HG03139 (cell line): ENCODE data around the gene SLC43A1.

Source experiments
- ATAC-seq: cut with Tn5 transposase; IDR thresholded peaks from one replicate; pipeline ENCODE4 v1.9.1; 2021; ENCODE audit not compliant: unreplicated experiment

Gene SLC43A1

GRCh38 chr11:57498540-57498939, 17.0 kb downstream of the SLC43A1 start:
- no peak for ATAC-seq

DNA sequence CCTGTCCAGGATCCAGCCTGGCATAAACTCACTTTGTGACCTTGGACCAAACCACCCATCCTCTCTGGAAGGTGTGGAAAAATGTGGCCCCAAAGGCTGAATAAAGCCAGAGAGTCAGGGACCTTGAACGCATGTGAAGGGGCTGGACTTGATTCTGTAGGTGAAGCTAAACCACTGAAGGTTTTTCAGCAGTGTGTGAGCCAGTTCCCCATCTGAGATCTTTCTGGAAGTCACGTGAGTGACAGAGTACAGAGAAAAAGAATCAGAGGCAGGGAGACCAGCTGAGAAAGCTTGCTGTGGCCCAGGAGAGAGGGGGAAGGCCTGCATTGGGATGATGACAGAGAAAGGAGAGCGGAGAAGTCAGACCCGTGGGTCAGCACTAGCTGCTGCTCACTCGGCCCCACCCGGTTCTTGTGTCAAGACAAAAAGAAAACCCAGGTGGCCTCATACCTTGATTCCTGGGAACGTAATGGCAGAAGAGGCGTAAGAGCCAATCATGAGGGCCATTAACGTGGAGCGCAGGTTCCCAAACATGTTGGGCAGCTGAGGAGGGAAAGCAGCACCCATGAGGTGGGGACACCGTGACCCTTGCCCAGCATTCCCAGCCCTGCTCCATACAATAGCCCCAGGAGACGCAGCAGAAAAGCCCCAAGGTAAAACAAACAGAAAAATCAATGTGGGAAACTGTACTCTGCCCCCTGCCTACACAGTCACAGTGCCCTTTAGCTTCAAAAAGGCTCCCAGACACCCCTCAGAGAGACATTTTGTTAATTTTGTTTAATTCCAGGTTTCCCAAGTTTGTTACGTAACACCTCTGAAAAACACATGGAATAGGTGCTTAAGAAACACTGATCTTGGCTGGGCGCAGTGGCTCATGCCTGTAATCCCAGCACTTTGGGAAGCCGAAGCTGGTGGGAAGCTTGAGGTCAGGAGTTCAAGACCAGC, 17.9 kb downstream of the SLC43A1 start:
- ATAC-seq: no peak

- ATAC-seq: no peak
Measured at GRCh38 chr11:57496109-57496820, 19.2 kb downstream of the SLC43A1 start.

GRCh38 chr11:57493507-57494503, 21.7 kb downstream of the SLC43A1 start:
- peak; percentile 60 for ATAC-seq

DNA sequence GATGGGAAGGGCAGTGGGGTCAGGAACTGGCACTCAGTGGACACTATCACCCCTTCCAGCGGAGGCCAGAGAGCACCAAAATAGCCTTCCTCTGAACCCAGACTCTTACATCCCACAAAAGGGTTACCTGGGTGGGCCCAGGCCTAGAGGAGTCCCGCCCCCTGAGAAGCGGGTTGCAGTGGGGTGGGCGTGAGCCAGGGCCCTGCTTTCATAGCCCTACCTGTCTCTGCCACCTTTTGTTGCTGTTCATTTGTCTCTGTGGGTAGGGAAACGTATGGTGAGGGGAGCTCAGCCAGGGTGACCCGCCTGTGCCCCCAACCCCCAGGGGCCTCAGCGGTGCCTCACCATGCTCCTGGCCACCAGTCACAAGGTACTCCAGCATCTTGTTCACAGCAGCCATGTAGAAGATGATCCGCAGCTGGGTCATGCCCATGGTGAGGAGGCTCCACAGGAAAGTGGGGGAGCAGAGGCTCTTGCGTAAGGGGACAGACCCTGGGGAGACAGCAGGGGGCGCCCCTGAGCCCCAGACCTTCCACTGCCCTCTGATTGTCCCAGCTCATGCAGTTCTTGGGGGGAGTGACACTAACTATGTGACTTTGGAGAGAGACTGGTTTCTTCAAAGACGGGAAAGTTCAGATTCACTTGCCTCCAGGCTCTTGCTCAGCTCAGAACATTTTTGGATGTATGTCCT, 24.0 kb downstream of the SLC43A1 start:
- ATAC-seq: no peak

DNA sequence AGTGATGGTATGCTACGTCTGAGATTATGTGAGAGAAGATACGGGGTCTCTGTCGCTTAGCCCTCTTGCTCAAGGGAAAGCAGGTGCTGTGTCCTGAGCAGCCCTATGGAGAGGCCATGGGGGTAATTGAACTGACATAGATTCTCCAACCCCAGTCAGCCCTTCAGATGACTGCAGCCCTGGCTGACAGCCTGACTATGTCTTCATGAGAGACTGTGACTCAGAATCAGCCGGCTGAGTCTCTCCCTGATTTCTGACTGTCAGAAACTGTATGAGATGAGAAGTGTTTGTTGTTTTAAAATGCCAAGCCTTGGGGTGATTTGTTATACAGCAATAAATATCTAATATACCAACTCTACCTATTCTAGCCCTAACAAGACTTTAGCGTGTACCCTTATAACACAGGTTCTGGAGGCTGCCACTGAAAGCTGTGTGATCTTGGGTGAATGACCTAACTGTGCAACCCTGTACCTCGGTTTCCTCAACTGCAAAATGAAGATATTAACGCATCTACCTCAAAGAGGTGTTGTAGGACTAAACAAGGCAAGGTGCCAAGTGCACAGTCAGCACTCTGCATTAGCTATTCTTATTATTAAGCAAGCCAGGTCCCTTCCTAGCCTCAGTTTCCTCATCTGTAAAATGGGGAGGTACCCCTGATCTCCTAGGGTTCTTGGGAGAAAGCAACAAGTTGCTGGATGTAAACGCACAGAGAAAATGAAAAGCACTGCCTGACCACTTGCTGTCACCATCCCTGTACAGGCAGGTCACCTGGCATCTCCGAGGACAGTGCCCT, 24.9 kb downstream of the SLC43A1 start:
- no peak for ATAC-seq

DNA sequence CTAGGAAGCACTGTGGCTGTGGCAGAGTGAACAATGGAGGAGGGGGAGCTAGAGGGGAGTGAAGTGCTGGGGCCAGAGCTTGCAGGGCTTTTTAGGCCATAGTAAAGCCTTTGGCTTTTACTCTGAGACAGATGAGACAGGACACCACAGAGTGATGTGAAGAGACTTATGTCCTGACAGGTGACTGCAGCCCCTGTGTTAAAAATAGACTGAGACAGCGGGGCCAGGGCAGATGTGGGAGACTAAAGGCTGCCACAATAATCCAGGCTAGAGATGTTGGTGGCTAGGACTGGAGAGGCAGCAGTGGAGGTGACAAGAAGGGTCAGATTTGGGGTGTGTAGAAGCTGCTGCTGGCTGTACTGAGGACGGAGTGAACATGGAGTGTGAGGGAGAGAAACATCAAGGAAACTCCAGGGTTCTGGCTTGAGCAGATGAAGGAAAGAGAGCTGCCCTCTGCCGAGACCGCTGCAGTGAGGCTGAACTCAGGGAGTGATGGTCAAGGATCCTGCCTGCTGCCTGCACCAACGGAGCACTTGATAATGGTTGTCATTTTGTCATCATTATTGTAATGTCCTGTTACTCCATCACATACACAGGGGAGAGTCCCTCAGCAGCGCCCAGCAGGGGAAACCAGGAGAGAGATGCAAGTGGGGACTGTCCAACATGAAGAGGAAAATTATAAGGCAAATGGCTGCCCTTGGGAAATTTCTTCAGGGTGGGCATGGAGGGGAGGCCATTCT, 27.4 kb downstream of the SLC43A1 start:
- no peak for ATAC-seq

DNA sequence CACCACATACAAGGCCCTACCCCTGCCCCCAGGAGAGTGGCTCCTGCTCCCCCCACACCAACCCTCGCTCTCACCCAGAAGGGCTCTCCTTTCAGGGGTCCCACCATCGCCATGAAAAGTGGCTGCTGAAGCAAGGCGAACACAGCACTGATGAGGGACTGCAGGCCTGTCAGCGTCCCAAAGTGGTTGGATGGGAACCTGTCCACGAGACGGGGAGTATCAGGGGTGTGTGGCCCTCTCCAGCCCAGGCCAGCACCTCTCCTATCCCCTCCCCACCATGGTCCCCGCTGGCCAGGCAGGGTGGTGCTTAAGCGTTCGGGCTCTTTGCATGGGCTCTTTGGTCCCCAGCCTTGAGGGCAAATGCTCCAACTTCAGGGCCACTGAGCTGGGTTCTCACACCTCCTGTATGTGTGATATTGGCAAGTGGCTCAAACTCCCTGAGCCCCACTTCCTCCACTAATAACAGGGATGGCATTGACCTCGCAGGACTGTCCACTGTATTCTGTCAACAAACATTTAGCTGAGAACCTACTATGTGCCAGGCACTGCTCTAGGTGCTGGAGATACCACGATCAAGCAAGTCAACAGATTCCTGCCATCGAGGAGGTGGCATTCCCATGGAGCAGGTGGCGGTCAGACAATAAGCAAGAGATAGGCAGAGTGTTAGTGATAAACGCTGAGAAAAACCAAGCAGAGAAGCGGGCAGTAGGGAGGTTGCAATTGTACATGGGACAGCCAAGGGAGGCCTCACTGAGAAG, 28.3 kb downstream of the SLC43A1 start:
- no peak for ATAC-seq

DNA sequence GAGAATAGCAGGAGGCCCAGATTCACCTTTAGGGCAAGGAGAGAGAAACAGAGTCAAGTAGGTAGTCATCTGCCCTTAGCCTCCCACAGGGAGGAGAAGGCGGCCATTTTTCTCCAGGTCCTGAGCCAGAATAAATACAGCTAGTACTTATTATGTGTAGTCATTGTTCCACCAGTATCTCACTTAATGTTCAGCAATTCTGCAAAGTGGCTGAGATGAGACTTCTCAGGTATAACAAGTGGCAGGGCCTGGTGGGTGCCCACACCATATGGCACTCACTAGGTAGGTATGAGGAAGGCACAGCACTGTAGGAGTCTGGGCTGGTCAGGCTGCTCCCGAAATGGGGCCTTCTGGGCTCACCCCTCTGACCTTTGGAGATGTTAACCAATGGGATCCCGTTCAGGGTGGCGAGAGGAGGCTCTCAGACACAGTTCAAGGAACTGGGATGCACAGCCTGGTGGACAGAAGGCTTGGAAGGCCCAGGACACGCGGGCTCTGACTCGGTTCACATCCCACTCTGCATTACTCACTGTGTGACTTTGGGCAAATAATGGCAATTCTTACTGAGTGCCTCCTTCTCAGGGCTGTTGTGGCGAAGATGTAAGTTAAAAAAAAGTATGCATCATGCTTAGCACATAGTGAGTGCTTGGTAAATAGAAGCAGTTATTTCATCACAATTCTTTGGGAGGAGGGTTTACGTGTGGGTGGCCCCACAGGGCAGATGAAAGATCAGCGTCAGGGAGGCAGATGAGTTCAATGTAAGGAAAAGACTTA, 30.1 kb downstream of the SLC43A1 start:
- no peak for ATAC-seq

DNA sequence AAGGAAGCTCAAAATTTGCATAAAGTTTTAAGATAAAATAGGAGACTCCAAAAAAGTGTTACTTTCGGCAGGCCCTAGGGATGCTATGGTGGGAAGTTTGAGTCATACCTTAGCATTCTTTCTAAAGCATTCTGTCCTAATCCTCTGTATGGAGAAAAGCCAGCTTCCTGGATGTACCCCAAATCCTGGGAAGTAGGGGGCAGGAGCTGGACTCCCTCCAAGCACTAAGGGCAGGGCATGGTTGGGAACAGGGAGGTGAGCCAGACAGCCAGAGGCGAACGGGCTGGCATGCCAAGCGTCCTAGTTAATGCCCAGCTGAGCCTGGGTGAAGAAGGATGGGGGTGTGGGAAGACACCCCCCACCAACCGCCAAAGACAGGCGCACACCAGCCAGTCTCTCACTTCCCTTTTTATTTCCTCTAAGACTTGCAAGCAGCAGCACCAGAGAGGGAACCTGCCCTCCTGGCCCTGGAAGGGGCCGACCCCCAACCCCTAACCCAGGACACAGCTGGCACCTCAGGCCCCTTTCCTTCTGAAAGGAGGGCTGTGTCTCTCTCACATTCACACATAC, 31.3 kb downstream of the SLC43A1 start:
- ATAC-seq: peak; percentile 44

DNA sequence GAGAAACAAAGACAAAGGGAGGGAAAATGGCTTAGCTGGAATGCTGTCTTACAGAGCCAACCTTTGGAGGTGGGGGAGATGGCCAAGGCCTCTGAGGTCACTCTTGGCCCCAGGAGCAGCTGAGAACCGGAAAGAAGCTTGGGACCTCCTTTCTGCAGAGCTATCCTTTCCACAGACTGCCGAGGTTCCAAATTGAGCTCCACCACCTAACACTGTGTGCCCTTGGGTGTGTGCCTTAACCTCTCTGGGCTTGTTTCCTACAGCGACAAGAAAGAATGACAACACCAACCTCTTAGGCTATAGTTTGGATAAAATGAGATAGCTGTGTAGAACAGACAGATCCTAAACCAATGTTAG, 32.0 kb downstream of the SLC43A1 start:
- ATAC-seq: no peak

DNA sequence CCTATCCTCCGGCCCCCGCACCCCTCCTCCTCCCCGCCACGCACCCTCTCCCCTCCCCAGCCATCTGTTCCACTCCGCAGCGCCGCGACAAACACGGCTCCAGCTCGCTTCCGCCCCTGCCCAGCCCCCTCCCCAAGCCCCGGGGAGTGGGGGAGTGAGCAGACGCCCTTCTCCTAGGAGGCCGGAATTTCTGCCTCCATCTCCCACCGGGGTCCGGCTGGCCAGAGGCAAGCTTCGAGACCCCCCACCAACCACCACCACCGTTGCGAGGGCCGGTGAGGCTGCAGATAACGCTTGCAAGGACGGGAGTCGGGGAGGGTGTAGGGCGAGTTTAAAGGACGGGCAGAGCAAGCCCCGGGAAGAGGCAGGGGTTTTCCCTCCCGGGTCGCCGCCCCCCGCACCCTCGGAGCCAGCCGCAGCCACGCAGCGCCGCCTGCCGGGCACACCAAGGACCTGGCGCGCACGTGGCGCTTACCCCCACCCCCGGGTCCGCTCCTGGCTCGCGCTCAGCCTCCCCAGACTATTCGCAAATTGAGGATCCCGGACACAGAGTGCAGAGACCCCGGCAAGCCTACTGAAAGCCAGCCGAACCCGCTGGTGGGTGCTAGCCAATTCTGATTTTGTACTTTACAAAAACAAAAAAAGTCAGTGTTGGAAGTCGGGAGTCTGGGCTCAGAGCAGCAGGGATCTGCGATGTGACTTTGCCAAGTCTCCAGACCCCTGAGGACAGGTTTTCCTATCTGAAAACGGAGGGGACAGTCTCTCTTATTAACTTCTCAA, 32.5 kb downstream of the SLC43A1 start:
- no peak for ATAC-seq

GRCh38 chr11:57481915-57482781, 33.4 kb downstream of the SLC43A1 start:
- no peak for ATAC-seq

- ATAC-seq: no peak
Measured at GRCh38 chr11:57481315-57481714, 34.2 kb downstream of the SLC43A1 start.

- no peak for ATAC-seq
Measured at GRCh38 chr11:57480409-57481137, 34.9 kb downstream of the SLC43A1 start.
